HG03280 (cell line): ENCODE measurements around the gene USP17L21.
"Not testable (repeated sequence)": the region's sequence is repeated elsewhere in the genome, so short reads cannot be mapped to it uniquely, and the experiment has no call there.

ENCODE experiments used
- ATAC-seq: cut with Tn5 transposase; IDR thresholded peaks from one replicate; pipeline ENCODE4 v1.9.1; 2021; ENCODE audit warnings: mild to moderate bottlenecking, moderate library complexity; ENCODE audit not compliant: unreplicated experiment

Gene USP17L21

GRCh38 chr4:9262572-9262971 lies at the start of gene USP17L21:
TSS of gene USP17L21 (plus strand) at chr4:9262872. CDS start at chr4:9262872, 0 bp downstream.
- not testable (repeated sequence) for ATAC-seq

- ATAC-seq = not testable (repeated sequence)
Observed at GRCh38 chr4:9214701-9215100, 48.0 kb upstream of the USP17L21 start.

- not testable (repeated sequence) for ATAC-seq
Observed at GRCh38 chr4:9215105-9215504, 47.6 kb upstream of the USP17L21 start, which contains the start of gene USP17L11. TSS of gene USP17L11 (plus strand) at chr4:9215405. CDS start at chr4:9215405, 0 bp downstream.

- not testable (repeated sequence) for ATAC-seq
Observed at GRCh38 chr4:9219852-9220251, 42.8 kb upstream of the USP17L21 start, which contains the start of gene USP17L12. TSS of gene USP17L12 (plus strand) at chr4:9220152. CDS start at chr4:9220152, 0 bp downstream.

- not testable (repeated sequence) for ATAC-seq
Observed at GRCh38 chr4:9224596-9224995, 38.1 kb upstream of the USP17L21 start, which contains the start of gene USP17L13. TSS of gene USP17L13 (plus strand) at chr4:9224896. CDS start at chr4:9224896, 0 bp downstream.

GRCh38 chr4:9230249-9230648 lies 32.4 kb upstream of the USP17L21 start:
- ATAC-seq = not testable (repeated sequence)

- not testable (repeated sequence) for ATAC-seq
Observed at GRCh38 chr4:9234085-9234484, 28.6 kb upstream of the USP17L21 start, which contains the start of gene USP17L15. TSS of gene USP17L15 (plus strand) at chr4:9234385. CDS start at chr4:9234385, 0 bp downstream.

- not testable (repeated sequence) for ATAC-seq
Observed at GRCh38 chr4:9238461-9238860, 24.2 kb upstream of the USP17L21 start.

- not testable (repeated sequence) for ATAC-seq
Observed at GRCh38 chr4:9243579-9243978, 19.1 kb upstream of the USP17L21 start, which contains the start of gene USP17L17. TSS of gene USP17L17 (plus strand) at chr4:9243879. CDS start at chr4:9243879, 0 bp downstream.

- not testable (repeated sequence) for ATAC-seq
Observed at GRCh38 chr4:9247953-9248680, 14.6 kb upstream of the USP17L21 start, which contains the start of gene USP17L18. TSS of gene USP17L18 (plus strand) at chr4:9248630. CDS start at chr4:9248630, 0 bp downstream.

- ATAC-seq = not testable (repeated sequence)
Observed at GRCh38 chr4:9253078-9253477, 9.6 kb upstream of the USP17L21 start, which contains the start of gene USP17L19. TSS of gene USP17L19 (plus strand) at chr4:9253378. CDS start at chr4:9253378, 0 bp downstream.

- not testable (repeated sequence) for ATAC-seq
Observed at GRCh38 chr4:9257824-9258223, 4.8 kb upstream of the USP17L21 start, which contains the start of gene USP17L20. TSS of gene USP17L20 (plus strand) at chr4:9258124. CDS start at chr4:9258124, 0 bp downstream.

- ATAC-seq = not testable (repeated sequence)
Observed at GRCh38 chr4:9267319-9267718, 4.6 kb downstream of the USP17L21 start, which contains the start of gene USP17L22. TSS of gene USP17L22 (plus strand) at chr4:9267619. CDS start at chr4:9267619, 0 bp downstream.

- ATAC-seq = not testable (repeated sequence)
Observed at GRCh38 chr4:9271719-9272118, 9.0 kb downstream of the USP17L21 start.
